G401 (cell line): ENCODE data around the gene TNS1. TPM values are rescaled to one million over a fixed set of nuclear protein-coding genes. Genes with fewer than 3 reads are reported as not detected.

ENCODE experiments used
- DNase-seq: peaks from one replicate; pipeline ENCODE4 v3.0.0-alpha.2; 2015; ENCODE audit warnings: low spot score
- in situ Hi-C: cut with HindIII; loops from 2 replicates; pipeline ENCODE4 v1.10.0; 2016; ENCODE audit warnings: low sequenced_read_pairs, mixed read lengths
- total RNA-seq: library from RNA; depleted of rRNA; stranded (reverse); fragments of >200 nt; shearing (Covaris generic); gene quantifications from 2 replicates; pipeline ENCODE4 v1.2.3, GENCODE V29; 2014

TNS1 gene
- total RNA-seq, 1 experiment from 2014 or later = not detected

GRCh38 chr2:217987391-217987790, 15.4 kb downstream of the TNS1 start:
- in situ Hi-C loops = loop anchor here (10.0 kb wide), 1 partner anchor 203 kb away; no protein-coding TSS in a partner anchor

GRCh38 chr2:217986256-217986961, 16.4 kb downstream of the TNS1 start:
- no peak for DNase-seq
- in situ Hi-C loops = loop anchor here (10.0 kb wide), 1 partner anchor 202 kb away; no protein-coding TSS in a partner anchor

More at GRCh38 chr2:217987391-217987790, 15.4 kb downstream of the TNS1 start:
- DNase-seq = no peak

GRCh38 chr2:217983276-217984233, 19.2 kb downstream of the TNS1 start:
- in situ Hi-C loops = loop anchor here (10.0 kb wide), 1 partner anchor 199 kb away; no protein-coding TSS in a partner anchor
- no peak for DNase-seq

- in situ Hi-C loops = loop anchor here (10.0 kb wide), 1 partner anchor 197 kb away; no protein-coding TSS in a partner anchor
- no peak for DNase-seq
Measured at GRCh38 chr2:217981971-217982370, 20.8 kb downstream of the TNS1 start.

GRCh38 chr2:217981084-217981730, 21.6 kb downstream of the TNS1 start:
- in situ Hi-C loops = loop anchor here (10.0 kb wide), 1 partner anchor 196 kb away; no protein-coding TSS in a partner anchor
- DNase-seq = no peak

- no peak for DNase-seq
- in situ Hi-C loops = loop anchor here (10.0 kb wide), 1 partner anchor 196 kb away; no protein-coding TSS in a partner anchor
Measured at GRCh38 chr2:217980591-217980990, 22.2 kb downstream of the TNS1 start.

- in situ Hi-C loops = loop anchor here (10.0 kb wide), 1 partner anchor 195 kb away; no protein-coding TSS in a partner anchor
Measured at GRCh38 chr2:217980036-217980435, 22.8 kb downstream of the TNS1 start.

GRCh38 chr2:217979151-217979811, 23.5 kb downstream of the TNS1 start:
- in situ Hi-C loops = no loop called here
- DNase-seq = no peak

More at GRCh38 chr2:217980036-217980435, 22.8 kb downstream of the TNS1 start:
- DNase-seq = no peak

GRCh38 chr2:217978536-217979150, 24.2 kb downstream of the TNS1 start:
- DNase-seq = no peak
- in situ Hi-C loops = no loop called here

GRCh38 chr2:217977840-217978535, 24.8 kb downstream of the TNS1 start:
- in situ Hi-C loops = no loop called here
- DNase-seq = no peak

GRCh38 chr2:217976301-217976700, 26.5 kb downstream of the TNS1 start:
- in situ Hi-C loops = no loop called here

GRCh38 chr2:217975626-217976025, 27.2 kb downstream of the TNS1 start:
- in situ Hi-C loops = no loop called here
- DNase-seq = no peak

More at GRCh38 chr2:217976301-217976700, 26.5 kb downstream of the TNS1 start:
- no peak for DNase-seq

GRCh38 chr2:217974389-217975005, 28.3 kb downstream of the TNS1 start:
- in situ Hi-C loops = no loop called here
- DNase-seq = no peak

- no peak for DNase-seq
- in situ Hi-C loops = no loop called here
Measured at GRCh38 chr2:217973008-217973787, 29.6 kb downstream of the TNS1 start.

GRCh38 chr2:217972490-217972889, 30.3 kb downstream of the TNS1 start:
- in situ Hi-C loops = no loop called here
- DNase-seq = peak; percentile 2

- in situ Hi-C loops = no loop called here
- DNase-seq = no peak
Measured at GRCh38 chr2:217972037-217972436, 30.8 kb downstream of the TNS1 start.
